Dermis blood vessel endothelial cell (primary cell): ENCODE data around the gene MAN1A1. TPM values are rescaled to one million over a fixed set of nuclear protein-coding genes. Genes with fewer than 3 reads are reported as not detected.

Experiments used
- DNase-seq: peaks from one replicate; pipeline ENCODE4 v3.0.0; 2010
- total RNA-seq: library from RNA; depleted of rRNA; stranded (reverse); fragments of >200 nt; gene quantifications from 2 replicates; pipeline ENCODE4 v1.2.3, GENCODE V29; 2014

Gene MAN1A1
- total RNA-seq, 1 donor from 2014 or later, result 202 TPM

- no peak for DNase-seq
These were observed 4.4 kb downstream of the MAN1A1 start for GRCh38 chr6:119345114-119345513.

- DNase-seq, result no peak
These were observed 5.3 kb downstream of the MAN1A1 start for GRCh38 chr6:119344306-119344705.

GRCh38 chr6:119343573-119344146, 5.9 kb downstream of the MAN1A1 start:
- no peak for DNase-seq

DNA sequence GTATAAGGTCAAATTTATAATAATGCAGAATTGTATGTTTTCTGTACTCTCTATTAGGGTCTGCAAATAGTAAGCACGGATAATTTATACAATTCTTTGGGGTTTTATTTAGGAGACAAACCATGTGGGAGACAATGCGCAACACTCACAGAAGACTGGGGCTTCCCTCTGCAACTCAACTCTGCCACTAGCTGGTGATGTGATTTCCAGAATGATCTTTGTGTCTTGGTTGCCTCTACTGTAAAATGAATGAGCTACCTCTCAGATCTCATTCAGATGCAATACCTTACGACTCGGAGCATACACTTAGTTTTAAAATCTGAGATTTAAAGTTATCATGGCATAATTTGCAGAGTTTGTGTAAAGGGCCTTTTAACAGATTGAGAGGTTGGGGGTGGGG, 6.4 kb downstream of the MAN1A1 start:
- no peak for DNase-seq

DNA sequence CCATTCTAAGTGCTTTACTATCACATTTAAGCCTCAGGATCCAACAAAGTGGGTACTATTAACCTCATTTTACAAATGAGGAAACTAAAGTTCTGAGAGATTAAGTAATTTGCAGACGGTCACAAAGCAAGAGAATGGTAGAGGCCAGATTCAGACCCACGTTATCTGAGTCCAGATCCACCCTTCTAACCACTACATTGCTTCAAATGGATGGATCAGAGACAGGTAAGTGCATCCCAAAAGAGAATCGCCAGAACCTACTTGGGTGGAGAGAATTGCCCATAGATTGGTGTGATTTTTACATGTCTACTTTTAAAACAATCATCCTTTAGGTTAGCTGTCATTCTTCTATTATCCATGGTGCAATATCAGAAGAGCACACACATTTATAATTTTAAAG, 7.1 kb downstream of the MAN1A1 start:
- DNase-seq, result no peak

DNA sequence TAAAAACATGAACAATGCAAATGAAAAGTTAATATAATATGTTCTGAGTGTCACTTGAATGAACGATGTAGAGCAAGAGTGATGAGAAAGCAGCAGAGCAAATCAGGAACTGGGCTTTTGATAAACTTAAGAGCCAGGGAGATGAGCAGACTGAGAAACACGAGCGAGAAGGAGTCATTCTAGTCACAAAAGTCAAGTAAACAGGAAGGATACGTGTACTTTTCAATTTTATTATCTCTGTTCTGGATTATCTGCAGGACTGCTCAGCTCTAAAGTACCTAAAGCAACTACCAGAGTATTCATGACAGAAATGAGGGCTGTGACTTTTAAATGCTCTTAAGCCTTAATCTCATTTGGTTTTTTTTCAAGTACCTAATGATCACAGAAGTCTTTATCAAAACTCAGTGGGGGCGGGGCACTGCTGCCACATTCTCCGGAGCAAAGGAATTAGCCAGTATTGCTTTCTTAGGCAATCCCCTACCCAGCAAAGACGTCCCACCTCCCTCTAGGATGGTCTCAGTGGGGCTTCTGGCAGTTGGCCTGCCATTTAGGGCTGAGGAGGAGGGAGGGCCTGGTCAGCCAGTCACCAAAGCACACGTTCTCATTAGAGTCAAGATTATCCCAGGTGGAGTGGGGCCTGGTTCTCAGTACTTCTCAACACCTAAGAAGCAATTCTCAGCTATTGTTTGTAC, 8.6 kb downstream of the MAN1A1 start:
- DNase-seq, result no peak

DNA sequence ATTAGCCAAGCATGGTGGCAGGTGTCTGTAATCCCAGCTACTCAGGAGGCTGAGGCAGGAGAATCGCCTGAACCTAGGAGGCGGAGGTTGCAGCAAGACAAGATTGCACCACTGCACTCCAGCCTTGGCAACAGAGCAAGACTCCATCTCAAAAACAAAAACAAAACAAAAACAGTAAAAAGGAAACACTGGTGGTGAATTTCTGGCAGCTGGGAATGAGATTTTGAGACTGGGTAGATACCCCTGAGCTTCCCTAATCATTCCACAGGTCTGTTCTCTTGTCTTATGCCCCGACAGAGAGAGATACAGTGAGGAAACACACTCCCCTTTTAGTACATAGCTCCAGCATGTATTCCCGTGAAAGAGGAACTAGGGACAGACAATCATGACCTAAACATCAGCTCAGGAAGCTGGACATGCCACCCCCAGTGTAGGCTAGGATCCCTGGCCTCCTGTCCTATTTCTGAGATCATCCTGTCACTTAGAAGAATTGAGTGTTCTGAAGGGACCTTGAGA, 9.6 kb downstream of the MAN1A1 start:
- DNase-seq, result no peak

GRCh38 chr6:119337762-119338161, 11.8 kb downstream of the MAN1A1 start:
- DNase-seq, result no peak

DNA sequence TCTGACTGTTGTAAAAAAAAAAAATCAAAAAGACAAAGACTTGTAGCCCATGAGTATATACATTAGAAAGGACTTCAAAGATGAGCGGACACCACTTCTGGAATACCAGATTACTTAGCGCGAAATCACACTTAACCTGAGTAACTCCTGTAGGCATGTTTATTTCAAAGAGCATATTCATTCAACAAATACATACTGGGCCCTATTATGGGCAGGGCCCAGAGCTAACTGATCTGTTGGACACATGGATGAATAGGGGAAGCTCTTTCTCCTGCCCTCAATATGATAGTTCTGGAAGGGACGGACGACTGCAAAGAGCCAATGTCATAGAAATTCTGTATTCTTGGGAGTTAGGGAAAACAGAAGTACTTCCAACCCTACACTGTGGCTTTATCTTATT, 12.3 kb downstream of the MAN1A1 start:
- no peak for DNase-seq

GRCh38 chr6:119334535-119335264, 14.9 kb downstream of the MAN1A1 start:
- DNase-seq, result peak; percentile 55

DNA sequence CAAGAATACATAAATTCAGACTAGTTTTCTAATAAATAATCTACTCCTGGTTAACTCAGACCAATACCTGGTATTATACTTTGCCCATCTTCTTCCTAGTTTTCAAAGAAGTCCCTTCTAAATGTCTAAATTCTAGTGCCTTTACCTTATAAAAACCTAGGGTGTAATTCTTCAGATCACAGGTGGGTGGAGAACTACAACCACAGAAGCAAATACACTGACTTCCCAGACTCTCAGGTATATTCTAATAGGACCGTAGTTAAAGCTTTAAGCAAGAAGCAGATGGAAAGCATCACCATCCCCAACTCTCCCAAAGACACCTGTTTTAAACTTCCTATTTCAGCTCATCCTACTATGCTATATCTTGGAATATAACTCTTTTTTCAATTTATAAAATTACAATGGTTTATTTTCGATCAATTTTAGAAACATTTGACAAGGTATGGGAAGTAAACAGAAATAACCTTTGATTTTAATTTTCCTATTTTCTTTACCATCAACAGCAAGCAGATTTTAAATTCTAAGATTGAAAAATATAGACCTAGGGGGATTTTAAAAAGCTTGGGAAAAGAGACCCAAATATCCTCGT, 15.8 kb downstream of the MAN1A1 start:
- DNase-seq, result peak; percentile 23

- no peak for DNase-seq
These were observed 16.4 kb downstream of the MAN1A1 start for GRCh38 chr6:119333063-119333609.

- DNase-seq, result no peak
These were observed 17.8 kb downstream of the MAN1A1 start for GRCh38 chr6:119331663-119332286.

GRCh38 chr6:119330520-119331113, 18.9 kb downstream of the MAN1A1 start:
- DNase-seq, result no peak

- DNase-seq, result no peak
These were observed 19.8 kb downstream of the MAN1A1 start for GRCh38 chr6:119329794-119330180.

DNA sequence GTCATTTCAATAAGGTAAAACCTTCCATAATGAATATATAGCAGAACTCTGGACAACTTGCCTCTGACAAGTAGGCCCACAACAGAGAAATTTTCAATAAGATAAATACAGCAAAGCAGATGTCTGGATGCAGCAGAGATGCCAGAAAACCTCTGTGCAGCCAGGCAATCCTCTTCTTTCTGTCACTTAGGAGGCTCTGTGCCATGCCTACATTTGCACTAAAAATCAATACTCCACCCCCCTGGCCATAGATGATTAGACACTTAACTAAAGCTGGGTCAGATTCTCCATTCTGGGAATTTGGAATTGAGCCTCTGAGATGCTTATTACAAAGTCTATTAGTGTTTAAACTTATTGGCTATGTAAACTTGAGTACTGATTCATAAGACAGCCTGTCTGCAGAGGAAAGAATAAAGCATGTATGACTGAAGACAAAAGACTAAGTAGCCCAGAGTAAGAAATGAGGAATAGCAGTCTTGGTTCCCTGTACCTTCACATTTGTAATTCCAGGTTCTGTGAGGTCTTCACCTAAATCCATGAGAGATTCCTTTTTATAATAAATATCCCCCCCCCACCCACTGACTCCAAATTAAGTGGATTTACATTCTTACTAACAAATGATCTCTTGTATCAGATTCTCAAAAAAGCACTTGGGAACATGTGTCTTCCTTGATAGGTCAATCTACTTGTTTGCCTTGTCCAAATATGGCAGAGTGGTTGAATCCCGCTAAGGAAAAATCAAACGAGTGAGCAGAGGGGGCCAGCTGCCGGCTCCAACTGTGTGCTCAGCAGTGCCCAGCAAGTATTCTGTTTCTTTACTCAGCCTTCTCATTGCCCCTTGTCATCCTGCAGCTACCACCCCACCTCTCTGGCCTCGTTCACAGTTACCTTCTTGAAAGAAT, 20.4 kb downstream of the MAN1A1 start:
- DNase-seq, result no peak

DNA sequence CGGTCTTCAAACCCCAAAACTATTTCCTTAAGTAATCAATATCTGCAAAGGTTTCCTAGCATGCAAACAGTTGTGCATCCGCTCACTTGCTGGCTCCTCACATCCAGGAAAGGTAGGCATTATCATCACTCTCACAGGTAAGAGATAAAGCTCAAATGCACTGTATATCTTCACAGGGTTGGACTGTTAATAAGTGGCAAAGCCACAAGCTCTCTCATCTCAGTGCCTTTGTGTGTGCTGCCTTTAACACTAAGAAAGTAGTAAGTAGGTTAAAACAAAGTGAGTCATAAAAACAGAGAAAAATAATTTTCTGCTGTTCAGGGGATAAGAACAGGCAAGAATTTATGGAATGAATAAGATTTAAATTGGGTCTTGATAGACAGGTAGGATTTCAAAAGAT, 21.3 kb downstream of the MAN1A1 start:
- no peak for DNase-seq

DNA sequence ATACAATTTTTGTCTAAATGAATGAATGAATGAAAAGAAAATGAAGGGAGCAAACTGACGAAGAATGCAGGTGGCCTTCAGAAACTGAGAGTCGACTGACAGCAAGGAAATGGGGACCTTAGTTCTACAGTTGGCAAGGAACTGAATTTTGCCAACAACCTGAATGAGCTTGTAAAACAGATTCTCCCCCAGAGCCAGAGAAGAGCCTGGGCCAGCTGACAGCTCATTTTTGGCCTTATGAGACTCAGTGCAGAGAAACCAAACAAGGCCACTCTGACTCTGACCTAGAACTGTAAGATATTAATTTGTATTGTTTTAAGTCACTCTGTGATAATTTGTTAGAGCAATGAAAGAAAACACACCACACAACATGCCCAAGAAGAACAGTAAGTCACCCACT, 21.8 kb downstream of the MAN1A1 start:
- DNase-seq, result no peak

GRCh38 chr6:119326291-119327005, 23.1 kb downstream of the MAN1A1 start:
- DNase-seq, result no peak

GRCh38 chr6:119325559-119326265, 23.8 kb downstream of the MAN1A1 start:
- no peak for DNase-seq
